ENCODE data around the gene L1TD1.

DNA sequence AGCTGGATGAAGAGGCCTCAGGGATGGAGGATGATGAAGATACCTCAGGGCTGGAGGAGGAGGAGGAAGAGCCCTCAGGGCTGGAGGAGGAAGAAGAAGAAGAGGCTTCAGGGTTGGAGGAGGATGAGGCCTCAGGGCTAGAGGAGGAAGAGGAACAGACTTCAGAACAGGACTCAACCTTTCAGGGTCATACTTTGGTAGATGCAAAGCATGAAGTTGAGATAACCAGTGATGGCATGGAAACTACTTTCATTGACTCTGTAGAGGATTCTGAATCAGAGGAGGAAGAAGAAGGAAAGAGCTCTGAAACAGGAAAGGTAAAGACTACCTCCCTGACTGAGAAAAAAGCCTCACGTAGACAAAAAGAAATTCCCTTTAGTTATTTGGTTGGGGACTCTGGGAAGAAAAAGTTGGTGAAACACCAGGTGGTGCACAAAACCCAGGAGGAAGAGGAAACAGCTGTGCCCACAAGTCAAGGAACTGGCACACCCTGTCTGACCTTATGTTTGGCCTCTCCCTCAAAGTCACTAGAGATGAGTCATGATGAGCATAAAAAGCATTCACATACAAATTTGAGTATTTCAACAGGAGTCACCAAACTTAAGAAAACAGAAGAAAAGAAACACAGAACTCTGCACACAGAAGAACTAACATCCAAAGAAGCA lies 15.4 kb downstream of the L1TD1 start:
- TF ChIP-seq, protein P1, sequence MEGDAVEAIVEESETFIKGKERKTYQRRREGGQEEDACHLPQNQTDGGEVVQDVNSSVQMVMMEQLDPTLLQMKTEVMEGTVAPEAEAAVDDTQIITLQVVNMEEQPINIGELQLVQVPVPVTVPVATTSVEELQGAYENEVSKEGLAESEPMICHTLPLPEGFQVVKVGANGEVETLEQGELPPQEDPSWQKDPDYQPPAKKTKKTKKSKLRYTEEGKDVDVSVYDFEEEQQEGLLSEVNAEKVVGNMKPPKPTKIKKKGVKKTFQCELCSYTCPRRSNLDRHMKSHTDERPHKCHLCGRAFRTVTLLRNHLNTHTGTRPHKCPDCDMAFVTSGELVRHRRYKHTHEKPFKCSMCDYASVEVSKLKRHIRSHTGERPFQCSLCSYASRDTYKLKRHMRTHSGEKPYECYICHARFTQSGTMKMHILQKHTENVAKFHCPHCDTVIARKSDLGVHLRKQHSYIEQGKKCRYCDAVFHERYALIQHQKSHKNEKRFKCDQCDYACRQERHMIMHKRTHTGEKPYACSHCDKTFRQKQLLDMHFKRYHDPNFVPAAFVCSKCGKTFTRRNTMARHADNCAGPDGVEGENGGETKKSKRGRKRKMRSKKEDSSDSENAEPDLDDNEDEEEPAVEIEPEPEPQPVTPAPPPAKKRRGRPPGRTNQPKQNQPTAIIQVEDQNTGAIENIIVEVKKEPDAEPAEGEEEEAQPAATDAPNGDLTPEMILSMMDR (conservative IDR thresholded peaks at IDR 0.05 in 1 of 2, IDR thresholded peaks at IDR 0.05 in 1 of 2; ENCODE audit: low read depth in 1 of 2, low read length in 2 of 2) = no peak
- TF ChIP-seq EZH2 (IDR thresholded peaks at IDR 0.05; ENCODE audit: low read length, missing control alignments) = no peak

Measured in fibroblast of lung (primary cell).